H1 (cell line): ENCODE results near the gene PURB.
"Not testable (repeated sequence)": the region's sequence is repeated elsewhere in the genome, so short reads cannot be mapped to it uniquely, and the experiment has no call there.

Experiments
- POLR2AphosphoS5 ChIP-seq: IDR thresholded peaks from 2 replicates; pipeline ENCODE4 v1.6.1; 2011; ENCODE audit warnings: low read depth, low read length
- SIN3A ChIP-seq, 2 experiments: IDR thresholded peaks in 1 of 2; conservative IDR thresholded peaks in 1 of 2; 2 replicates each; pipeline ENCODE4 v1.6.1; 2011 to 2012; ENCODE audit warnings: low read length in 2 of 2, improper control_type of control experiment in 1 of 2, low read depth in 1 of 2, mild to moderate bottlenecking in 1 of 2
- TAF1 ChIP-seq: IDR thresholded peaks from 2 replicates; pipeline ENCODE4 v1.6.1; 2011; ENCODE audit warnings: mild to moderate bottlenecking, low read depth, low read length

GRCh38 chr7:44843440-44843839 is 41.9 kb downstream of the PURB start:
- TF ChIP-seq TAF1; POLR2AphosphoS5; SIN3A (conservative IDR thresholded peaks at IDR 0.05 in 1 of 2, IDR thresholded peaks at IDR 0.05 in 1 of 2; ENCODE audit: low read depth in 1 of 2, low read length in 2 of 2): not testable (repeated sequence)
